MM.1S (cell line): ENCODE data around the gene TLE5.

Experiments used
- DNase-seq: peaks from one replicate; pipeline ENCODE4 v3.0.0-alpha.2; 2015
- H2AFZ ChIP-seq: fragments of 300-600 bp; sonication (generic); 2 replicates; pipeline ENCODE4 v1.6.0; 2016; ENCODE audit warnings: antibody characterized with exemption, low read length
- H3F3A ChIP-seq: fragments of 300-600 bp; sonication (generic); 2 replicates; pipeline ENCODE4 v1.6.1; 2016; ENCODE audit warnings: mild to moderate bottlenecking, antibody characterized with exemption, low read length, moderate library complexity, mixed read lengths; ENCODE audit not compliant: insufficient read depth
- H3K27ac ChIP-seq: fragments of 300-600 bp; sonication (generic); 2 replicates; pipeline ENCODE4 v1.5.1; 2016; ENCODE audit warnings: mild to moderate bottlenecking, low read length
- H3K27me3 ChIP-seq: fragments of 300-600 bp; sonication (generic); replicated peaks from 2 replicates; pipeline ENCODE4 v1.6.0; 2016; ENCODE audit warnings: low read length; ENCODE audit not compliant: insufficient read depth
- H3K36me3 ChIP-seq: fragments of 300-600 bp; sonication (generic); replicated peaks from 2 replicates; pipeline ENCODE4 v1.6.1; 2016; ENCODE audit warnings: mild to moderate bottlenecking, low read length, mixed read lengths; ENCODE audit not compliant: insufficient read depth
- H3K4me1 ChIP-seq: fragments of 300-600 bp; sonication (generic); 2 replicates; pipeline ENCODE4 v1.6.1; 2016; ENCODE audit warnings: low read length, mixed read lengths
- H3K4me2 ChIP-seq: fragments of 300-600 bp; sonication (generic); 2 replicates; pipeline ENCODE4 v1.6.0; 2016; ENCODE audit warnings: low read depth, low read length
- H3K4me3 ChIP-seq: fragments of 300-600 bp; sonication (generic); 2 replicates; pipeline ENCODE4 v1.5.1; 2016; ENCODE audit warnings: low read length, mixed read lengths
- H3K79me2 ChIP-seq: fragments of 300-600 bp; sonication (generic); 2 replicates; pipeline ENCODE4 v1.6.1; 2016; ENCODE audit warnings: mixed run types, low read length, mixed read lengths
- H3K9ac ChIP-seq: fragments of 300-600 bp; sonication (generic); 2 replicates; pipeline ENCODE4 v1.6.1; 2016; ENCODE audit warnings: low read length, mixed read lengths
- H3K9me2 ChIP-seq: fragments of 300-600 bp; sonication (generic); replicated peaks from 2 replicates; pipeline ENCODE4 v1.6.1; 2016; ENCODE audit warnings: mild to moderate bottlenecking, low read length, mixed read lengths; ENCODE audit not compliant: insufficient read depth
- H3K9me3 ChIP-seq: fragments of 300-600 bp; sonication (generic); replicated peaks from 2 replicates; pipeline ENCODE4 v1.6.1; 2016; ENCODE audit warnings: mild to moderate bottlenecking, low read length, mixed read lengths; ENCODE audit not compliant: insufficient read depth
- H4K20me1 ChIP-seq: fragments of 300-600 bp; sonication (generic); 2 replicates; pipeline ENCODE4 v1.6.1; 2016; ENCODE audit warnings: mild to moderate bottlenecking, low read length, moderate library complexity, mixed read lengths; ENCODE audit not compliant: insufficient read depth
- EZH2 ChIP-seq: fragments of 300-600 bp; sonication (generic); optimal IDR thresholded peaks from 2 replicates; pipeline ENCODE3; 2017; ENCODE audit warnings: low read depth, mild to moderate bottlenecking, antibody characterized with exemption, low read length, mixed read lengths
- EZH2phosphoT487 ChIP-seq: fragments of 300-600 bp; sonication (generic); IDR thresholded peaks from 2 replicates; pipeline ENCODE4 v1.6.1; 2018; ENCODE audit warnings: antibody characterized with exemption, low read length
- TF ChIP-seq, protein P1 (sequence below): fragments of 300-600 bp; sonication (generic); IDR thresholded peaks from 2 replicates; pipeline ENCODE4 v1.5.1; 2016; ENCODE audit warnings: antibody characterized with exemption, low read length, mixed read lengths

The TLE5 gene

DNA sequence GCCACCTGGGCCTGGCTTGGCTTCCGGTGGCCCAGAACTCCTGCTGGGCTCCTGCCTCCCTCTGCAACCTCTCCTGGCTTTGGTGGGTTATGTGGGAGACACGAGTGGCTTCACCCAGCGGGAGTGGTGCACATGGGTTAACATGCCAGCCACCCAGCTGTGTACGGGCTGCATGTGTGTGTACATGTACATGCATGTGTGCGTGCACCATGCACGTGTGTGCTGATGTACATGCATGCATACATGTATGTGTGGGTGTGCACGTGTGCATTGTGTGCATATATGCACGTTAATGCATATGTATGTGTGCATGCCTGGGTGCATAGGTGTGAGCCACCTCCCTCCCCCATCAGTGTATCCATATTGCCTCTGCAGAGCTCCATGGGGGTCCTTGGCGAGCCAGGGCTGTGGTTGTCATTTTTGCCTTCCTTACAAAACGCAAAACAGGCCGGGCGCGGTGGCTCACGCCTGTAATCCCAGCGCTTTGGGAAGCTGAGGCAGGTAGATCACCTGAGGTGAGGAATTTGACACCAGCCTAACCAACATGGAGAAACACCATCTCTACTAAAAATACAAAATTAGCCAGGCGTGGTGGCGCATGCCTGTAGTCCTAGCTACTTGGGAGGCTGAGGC is 44.3 kb upstream of the TLE5 start:
- no peak overlapping the region for H3K9ac ChIP-seq
- no peaks in the 10 kb centered on the region for H4K20me1 ChIP-seq
- no peak overlapping the region for H2AFZ ChIP-seq
- DNase-seq = no peak
- no peak overlapping the region for H3K4me3 ChIP-seq
- H3K9me2 ChIP-seq = no peaks in the 10 kb centered on the region
- H3K79me2 ChIP-seq = no peaks in the 10 kb centered on the region
- no peak overlapping the region for H3K27ac ChIP-seq
- H3F3A ChIP-seq = no peaks in the 10 kb centered on the region
- H3K36me3 ChIP-seq = no peaks in the 10 kb centered on the region
- H3K4me1 ChIP-seq = no peaks in the 10 kb centered on the region
- no peak overlapping the region for H3K4me2 ChIP-seq
- no peak for TF ChIP-seq EZH2
- TF ChIP-seq EZH2phosphoT487 = no peak
- TF ChIP-seq, protein P1, sequence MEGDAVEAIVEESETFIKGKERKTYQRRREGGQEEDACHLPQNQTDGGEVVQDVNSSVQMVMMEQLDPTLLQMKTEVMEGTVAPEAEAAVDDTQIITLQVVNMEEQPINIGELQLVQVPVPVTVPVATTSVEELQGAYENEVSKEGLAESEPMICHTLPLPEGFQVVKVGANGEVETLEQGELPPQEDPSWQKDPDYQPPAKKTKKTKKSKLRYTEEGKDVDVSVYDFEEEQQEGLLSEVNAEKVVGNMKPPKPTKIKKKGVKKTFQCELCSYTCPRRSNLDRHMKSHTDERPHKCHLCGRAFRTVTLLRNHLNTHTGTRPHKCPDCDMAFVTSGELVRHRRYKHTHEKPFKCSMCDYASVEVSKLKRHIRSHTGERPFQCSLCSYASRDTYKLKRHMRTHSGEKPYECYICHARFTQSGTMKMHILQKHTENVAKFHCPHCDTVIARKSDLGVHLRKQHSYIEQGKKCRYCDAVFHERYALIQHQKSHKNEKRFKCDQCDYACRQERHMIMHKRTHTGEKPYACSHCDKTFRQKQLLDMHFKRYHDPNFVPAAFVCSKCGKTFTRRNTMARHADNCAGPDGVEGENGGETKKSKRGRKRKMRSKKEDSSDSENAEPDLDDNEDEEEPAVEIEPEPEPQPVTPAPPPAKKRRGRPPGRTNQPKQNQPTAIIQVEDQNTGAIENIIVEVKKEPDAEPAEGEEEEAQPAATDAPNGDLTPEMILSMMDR = no peak
- H3K9me3 ChIP-seq = no peaks in the 10 kb centered on the region
- H3K27me3 ChIP-seq = peaks cover 69% of the 10 kb centered on the region

DNA sequence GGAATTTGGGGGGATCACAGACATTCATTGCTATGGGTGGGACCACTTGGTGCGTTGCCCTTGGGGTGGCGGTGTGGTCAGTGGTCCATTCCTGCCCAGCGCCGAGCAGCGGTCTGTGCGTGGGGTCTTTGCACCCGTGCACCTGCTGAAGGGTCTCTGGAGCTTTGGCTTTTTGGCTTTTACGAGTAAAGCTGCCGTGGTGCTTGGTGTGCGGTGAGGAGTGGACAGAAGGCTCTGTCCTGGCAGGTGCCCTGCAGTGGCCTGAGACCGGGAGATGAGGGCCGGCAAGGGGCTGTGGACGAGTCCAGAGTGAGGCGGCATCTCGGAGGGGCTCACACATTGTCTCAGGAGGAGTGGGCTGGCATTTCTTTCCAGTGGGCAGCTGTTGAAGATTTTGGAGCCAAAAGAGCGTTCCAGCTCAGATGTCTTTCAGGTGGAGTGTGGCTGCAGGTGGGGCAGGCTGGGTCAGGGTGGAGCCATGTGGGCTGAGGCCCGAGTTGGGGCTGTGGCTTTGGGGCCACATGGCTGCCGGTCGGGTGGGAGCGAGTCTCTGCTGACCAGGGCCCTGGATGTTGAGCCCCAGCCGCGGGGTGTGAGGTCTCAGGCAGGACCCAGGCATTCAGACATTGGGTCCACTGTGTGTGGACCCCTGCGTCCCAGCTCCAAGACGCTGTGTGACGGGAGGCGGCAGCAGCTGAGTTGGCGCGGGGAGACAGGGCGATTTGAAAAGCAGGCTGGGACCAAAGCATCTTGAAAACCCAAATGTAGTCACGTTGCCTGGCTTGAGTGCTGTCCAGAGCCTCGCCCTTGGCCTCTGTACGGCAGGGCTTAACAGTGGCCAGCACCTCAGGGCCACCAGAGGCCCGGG is 43.6 kb upstream of the TLE5 start:
- no peak overlapping the region for H2AFZ ChIP-seq
- H3K79me2 ChIP-seq = no peaks in the 10 kb centered on the region
- H3K4me3 ChIP-seq = no peak overlapping the region
- H3K9me2 ChIP-seq = no peaks in the 10 kb centered on the region
- no peak overlapping the region for H3K9ac ChIP-seq
- no peak overlapping the region for H3K27ac ChIP-seq
- H4K20me1 ChIP-seq = no peaks in the 10 kb centered on the region
- no peaks in the 10 kb centered on the region for H3F3A ChIP-seq
- DNase-seq = no peak
- no peaks in the 10 kb centered on the region for H3K36me3 ChIP-seq
- H3K9me3 ChIP-seq = no peaks in the 10 kb centered on the region
- H3K4me1 ChIP-seq = no peaks in the 10 kb centered on the region
- no peak overlapping the region for H3K4me2 ChIP-seq
- no peak for TF ChIP-seq EZH2
- TF ChIP-seq, protein P1 = no peak
- no peak for TF ChIP-seq EZH2phosphoT487
- peaks cover 69% of the 10 kb centered on the region for H3K27me3 ChIP-seq

DNA sequence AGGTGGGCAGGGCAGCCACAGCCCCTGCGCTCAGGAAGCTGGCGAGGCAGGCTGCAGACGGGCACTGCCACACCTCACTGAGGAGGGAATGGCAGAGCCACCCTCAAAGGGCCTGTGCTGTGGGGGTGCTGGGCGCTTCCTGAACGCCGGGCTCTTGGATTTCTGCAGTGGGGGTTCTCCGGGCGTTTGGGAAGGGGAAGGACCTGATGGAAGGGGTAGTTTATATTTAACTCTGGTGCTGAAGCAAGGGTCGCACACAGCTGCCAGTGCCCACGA is 42.4 kb upstream of the TLE5 start:
- Histone ChIP-seq H3K4me1 (no peaks in the 10 kb centered on the region), H3K79me2 (no peaks in the 10 kb centered on the region), H3K36me3 (no peaks in the 10 kb centered on the region), H2AFZ (no peak overlapping the region), H3K4me3 (no peak overlapping the region), H3K9me3 (no peaks in the 10 kb centered on the region), H4K20me1 (no peaks in the 10 kb centered on the region), H3K9ac (no peak overlapping the region), H3K27ac (no peak overlapping the region), H3K4me2 (no peak overlapping the region), H3K27me3 (peaks cover 69% of the 10 kb centered on the region), H3F3A (no peaks in the 10 kb centered on the region), H3K9me2 (no peaks in the 10 kb centered on the region)
- TF ChIP-seq EZH2 (no peak), EZH2phosphoT487 (no peak)
- TF ChIP-seq, protein P1 = no peak
- DNase-seq = no peak
